Measurements from ENCODE around the gene RBX1.

Gene RBX1

GRCh38 chr22:41003066-41003465 lies 51.9 kb downstream of the RBX1 start:
- no peak overlapping the region for H3K4me2 ChIP-seq (ENCODE audit: insufficient read depth, low read length)
- no peaks in the 10 kb centered on the region for H3K27me3 ChIP-seq (ENCODE audit: insufficient read depth, low read length, poor library complexity)
- ATAC-seq (ENCODE audit: insufficient read depth, low read depth) (no peak), DNase-seq (no peak)
- H3K4me3 ChIP-seq (ENCODE audit: low read depth in 1 of 2, low read length in 2 of 2): no peak overlapping the region
- no peaks in the 10 kb centered on the region for H4K20me1 ChIP-seq (ENCODE audit: insufficient read depth, low read length)
- TF ChIP-seq EZH2 (IDR thresholded peaks at IDR 0.05; ENCODE audit: borderline replicate concordance, low read depth, low read length, severe bottlenecking): no peak
- TF ChIP-seq CTCF (IDR thresholded peaks at IDR 0.05; ENCODE audit: borderline replicate concordance, extremely low read depth, low read length, poor library complexity, severe bottlenecking): no peak
- H3K79me2 ChIP-seq (ENCODE audit: insufficient read depth, low read length): no peaks in the 10 kb centered on the region
- no peak overlapping the region for H3K27ac ChIP-seq (ENCODE audit: low read length)
- no peaks in the 10 kb centered on the region for H3K9me3 ChIP-seq (ENCODE audit: insufficient read depth, low read length, severe bottlenecking)
- no peaks in the 10 kb centered on the region for H3K4me1 ChIP-seq (ENCODE audit: insufficient read depth, low read length)
- H2AFZ ChIP-seq (ENCODE audit: low read depth, low read length): no peak overlapping the region
- H3K9ac ChIP-seq (ENCODE audit: low read depth, low read length): no peak overlapping the region
- H3K36me3 ChIP-seq (ENCODE audit: insufficient read depth, low read length): no peaks in the 10 kb centered on the region

- ATAC-seq (ENCODE audit: insufficient read depth, low read depth) (no peak), DNase-seq (no peak)
- no peaks in the 10 kb centered on the region for H3K36me3 ChIP-seq (ENCODE audit: insufficient read depth, low read length)
- H2AFZ ChIP-seq (ENCODE audit: low read depth, low read length): no peak overlapping the region
- H3K4me2 ChIP-seq (ENCODE audit: insufficient read depth, low read length): no peak overlapping the region
- no peaks in the 10 kb centered on the region for H4K20me1 ChIP-seq (ENCODE audit: insufficient read depth, low read length)
- H3K4me1 ChIP-seq (ENCODE audit: insufficient read depth, low read length): no peaks in the 10 kb centered on the region
- no peaks in the 10 kb centered on the region for H3K9me3 ChIP-seq (ENCODE audit: insufficient read depth, low read length, severe bottlenecking)
- no peak for TF ChIP-seq EZH2 (IDR thresholded peaks at IDR 0.05; ENCODE audit: borderline replicate concordance, low read depth, low read length, severe bottlenecking)
- no peak for TF ChIP-seq CTCF (IDR thresholded peaks at IDR 0.05; ENCODE audit: borderline replicate concordance, extremely low read depth, low read length, poor library complexity, severe bottlenecking)
- no peak overlapping the region for H3K9ac ChIP-seq (ENCODE audit: low read depth, low read length)
- H3K4me3 ChIP-seq (ENCODE audit: low read depth in 1 of 2, low read length in 2 of 2): no peak overlapping the region
- no peaks in the 10 kb centered on the region for H3K27me3 ChIP-seq (ENCODE audit: insufficient read depth, low read length, poor library complexity)
- H3K79me2 ChIP-seq (ENCODE audit: insufficient read depth, low read length): no peaks in the 10 kb centered on the region
- H3K27ac ChIP-seq (ENCODE audit: low read length): no peak overlapping the region
Measured at GRCh38 chr22:41003976-41004375, 52.8 kb downstream of the RBX1 start.

- TF ChIP-seq EZH2 (IDR thresholded peaks at IDR 0.05; ENCODE audit: borderline replicate concordance, low read depth, low read length, severe bottlenecking) (no peak), CTCF (IDR thresholded peaks at IDR 0.05; ENCODE audit: borderline replicate concordance, extremely low read depth, low read length, poor library complexity, severe bottlenecking) (no peak)
- Histone ChIP-seq H3K9me3 (ENCODE audit: insufficient read depth, low read length, severe bottlenecking) (no peaks in the 10 kb centered on the region), H3K4me2 (ENCODE audit: insufficient read depth, low read length) (no peak overlapping the region), H3K4me1 (ENCODE audit: insufficient read depth, low read length) (no peaks in the 10 kb centered on the region), H3K27ac (ENCODE audit: low read length) (no peak overlapping the region), H2AFZ (ENCODE audit: low read depth, low read length) (no peak overlapping the region), H3K9ac (ENCODE audit: low read depth, low read length) (no peak overlapping the region), H3K36me3 (ENCODE audit: insufficient read depth, low read length) (no peaks in the 10 kb centered on the region), H3K79me2 (ENCODE audit: insufficient read depth, low read length) (no peaks in the 10 kb centered on the region), H3K27me3 (ENCODE audit: insufficient read depth, low read length, poor library complexity) (no peaks in the 10 kb centered on the region), H3K4me3 (ENCODE audit: low read depth in 1 of 2, low read length in 2 of 2) (no peak overlapping the region), H4K20me1 (ENCODE audit: insufficient read depth, low read length) (no peaks in the 10 kb centered on the region)
- no peak for DNase-seq
- no peak for ATAC-seq (ENCODE audit: insufficient read depth, low read depth)
Measured at GRCh38 chr22:41009222-41009948, 58.2 kb downstream of the RBX1 start.

Measured in DND-41 (cell line).